HG03066 (cell line): ENCODE data around the gene ENDOG.
"Not testable (repeated sequence)": the region's sequence is repeated elsewhere in the genome, so short reads cannot be mapped to it uniquely, and the experiment has no call there.

ENCODE experiments used
- ATAC-seq: cut with Tn5 transposase; IDR thresholded peaks from one replicate; pipeline ENCODE4 v1.9.1; 2021; ENCODE audit warnings: low read depth; ENCODE audit not compliant: unreplicated experiment

ENDOG gene

GRCh38 chr9:128825923-128826700 lies 7.8 kb downstream of the ENDOG start:
- ATAC-seq: no peak

DNA sequence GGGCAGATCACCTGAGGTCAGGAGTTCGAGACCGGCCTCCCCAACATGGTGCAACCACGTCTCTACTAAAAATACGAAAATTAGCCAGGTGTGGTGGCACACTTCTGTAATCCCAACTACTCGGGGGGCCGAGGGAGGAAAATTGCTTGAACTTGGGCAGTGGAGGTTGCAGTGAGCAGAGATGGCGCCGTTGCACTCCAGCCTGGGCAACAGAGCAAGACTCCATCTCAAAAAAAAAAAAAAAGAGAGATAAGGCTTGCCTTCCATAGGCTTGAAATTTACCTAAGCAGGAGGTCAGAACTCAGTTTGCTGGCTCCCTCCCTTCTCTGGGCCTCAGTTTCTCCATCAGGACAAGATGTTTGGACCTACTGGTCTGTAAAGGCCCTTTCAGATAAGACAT lies 10.0 kb downstream of the ENDOG start:
- ATAC-seq: no peak

DNA sequence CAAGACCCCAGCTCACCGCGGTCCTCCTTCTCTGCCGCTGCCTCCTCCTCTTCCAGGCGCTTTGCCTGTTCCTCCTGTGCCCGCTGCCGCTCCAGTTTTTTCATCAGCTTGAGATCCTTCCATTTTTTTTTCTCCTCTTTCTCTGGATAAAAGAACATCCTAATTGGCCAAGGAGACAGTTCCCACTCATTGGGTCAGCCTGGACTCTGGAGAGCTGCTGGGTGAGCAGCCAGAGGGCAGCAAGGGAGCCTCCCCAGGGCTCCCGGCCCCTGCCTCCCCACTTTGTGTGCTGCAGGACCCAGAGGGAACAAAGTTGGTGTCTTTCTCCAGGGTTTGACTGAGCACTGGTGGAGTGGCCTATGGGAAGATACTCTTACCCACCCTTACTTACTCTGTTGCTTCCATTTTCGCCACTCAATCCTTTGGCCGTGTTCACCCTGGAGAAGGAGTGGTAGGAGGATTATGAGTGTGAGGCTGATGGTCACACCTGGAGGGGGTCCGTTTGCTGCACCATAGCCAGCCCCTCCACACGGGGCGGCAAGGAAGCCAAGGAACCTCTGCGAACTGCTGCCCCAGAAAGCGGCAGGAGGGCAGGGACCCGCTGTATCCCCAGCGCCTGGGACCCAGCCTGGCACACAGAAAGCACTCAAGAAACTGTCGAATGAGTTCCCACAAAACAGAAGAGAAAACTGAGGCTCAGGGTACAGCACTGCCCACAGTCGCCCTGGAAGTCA lies 10.6 kb downstream of the ENDOG start:
- no peak for ATAC-seq

- ATAC-seq: peak; percentile 97
These were observed 11.4 kb downstream of the ENDOG start, which contains the start of gene SPOUT1 for GRCh38 chr9:128829477-128830251. TSS of gene SPOUT1 (minus strand) at chr9:128829794. CDS start at chr9:128829780, 14 bp downstream.

GRCh38 chr9:128833696-128834095 lies 15.4 kb downstream of the ENDOG start:
- ATAC-seq: no peak

- no peak for ATAC-seq
These were observed 17.2 kb downstream of the ENDOG start for GRCh38 chr9:128835246-128836210.

- no peak for ATAC-seq
These were observed 18.3 kb downstream of the ENDOG start for GRCh38 chr9:128836509-128837145.

- ATAC-seq: no peak
These were observed 20.0 kb downstream of the ENDOG start for GRCh38 chr9:128838338-128838737.

GRCh38 chr9:128840524-128840923 lies 22.2 kb downstream of the ENDOG start:
- no peak for ATAC-seq

DNA sequence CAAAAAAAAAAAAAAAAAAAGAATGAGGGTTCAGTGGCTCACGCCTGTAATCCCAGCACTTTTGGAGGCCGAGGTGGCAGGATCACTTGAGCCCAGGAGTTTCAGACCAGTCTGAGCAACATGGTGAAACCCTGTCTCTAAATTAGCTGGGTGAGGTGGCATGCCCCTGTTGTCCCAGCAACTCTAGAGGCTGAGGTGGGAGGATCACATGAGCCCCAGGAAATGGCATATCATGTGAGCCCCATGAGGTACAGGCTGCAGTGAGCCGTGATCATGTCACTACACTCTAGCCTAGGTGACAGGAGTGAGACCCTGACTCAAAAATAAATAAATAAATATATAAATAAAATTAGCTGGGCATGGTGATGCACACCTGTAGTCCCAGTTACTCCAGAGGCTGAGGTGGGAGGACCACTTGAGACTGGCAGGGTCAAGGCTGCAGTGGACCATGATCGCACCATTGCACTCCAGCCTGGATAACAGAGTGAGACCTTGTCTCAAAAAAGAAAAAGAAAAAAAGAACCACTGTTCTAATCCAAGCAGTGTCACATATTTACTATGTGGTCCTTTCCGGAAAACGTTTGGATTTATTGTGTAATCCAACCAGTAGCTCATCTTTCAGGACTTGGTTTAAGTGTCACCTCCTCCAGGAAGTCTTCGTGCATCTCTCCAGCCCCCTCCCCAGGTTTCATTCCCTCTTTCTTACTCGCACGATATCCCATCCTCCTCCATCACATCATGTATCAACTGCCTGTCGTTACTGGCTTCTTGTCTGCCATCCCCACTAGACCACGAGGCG lies 23.6 kb downstream of the ENDOG start:
- ATAC-seq: no peak

DNA sequence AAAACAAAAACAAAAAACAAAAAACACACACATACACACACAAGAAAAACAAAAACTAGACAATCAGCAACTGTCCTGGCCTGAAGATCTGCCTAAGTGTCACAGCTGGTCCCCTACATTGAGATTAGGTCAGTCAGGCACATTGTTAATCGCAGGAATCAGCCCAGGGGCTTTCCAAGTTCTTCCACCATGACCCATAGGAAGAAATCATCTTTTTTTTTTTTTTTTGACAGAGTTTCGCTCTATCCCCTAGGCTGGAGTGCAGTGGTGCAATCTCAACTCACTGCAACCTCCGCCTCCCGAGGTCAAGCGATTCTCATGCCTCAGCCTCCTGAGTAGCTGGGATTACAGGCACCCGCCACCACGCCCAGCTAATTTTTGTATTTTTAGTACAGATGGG lies 24.9 kb downstream of the ENDOG start:
- not testable (repeated sequence) for ATAC-seq

GRCh38 chr9:128845186-128845931 lies 27.1 kb downstream of the ENDOG start:
- no peak for ATAC-seq

DNA sequence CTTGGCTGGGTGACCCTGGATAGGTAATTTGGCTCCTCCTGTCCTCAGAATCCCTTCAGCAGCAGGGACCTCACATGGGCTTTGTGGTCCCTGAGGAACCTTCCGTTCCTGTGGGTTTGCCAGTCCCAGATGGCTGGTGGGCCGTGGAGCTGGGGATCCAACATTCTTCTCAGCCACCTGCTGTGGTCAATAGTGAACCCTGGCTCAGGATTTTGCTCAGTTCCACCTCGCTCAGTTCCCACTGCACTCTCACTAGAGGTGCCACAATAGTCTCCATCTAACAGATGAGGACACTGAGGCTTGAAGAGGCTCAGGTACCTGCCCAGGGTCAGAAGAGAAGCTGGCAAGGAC lies 28.4 kb downstream of the ENDOG start:
- no peak for ATAC-seq

- ATAC-seq: no peak
These were observed 29.5 kb downstream of the ENDOG start for GRCh38 chr9:128847803-128848202.

GRCh38 chr9:128851024-128851423 lies 32.7 kb downstream of the ENDOG start:
- ATAC-seq: not testable (repeated sequence)

DNA sequence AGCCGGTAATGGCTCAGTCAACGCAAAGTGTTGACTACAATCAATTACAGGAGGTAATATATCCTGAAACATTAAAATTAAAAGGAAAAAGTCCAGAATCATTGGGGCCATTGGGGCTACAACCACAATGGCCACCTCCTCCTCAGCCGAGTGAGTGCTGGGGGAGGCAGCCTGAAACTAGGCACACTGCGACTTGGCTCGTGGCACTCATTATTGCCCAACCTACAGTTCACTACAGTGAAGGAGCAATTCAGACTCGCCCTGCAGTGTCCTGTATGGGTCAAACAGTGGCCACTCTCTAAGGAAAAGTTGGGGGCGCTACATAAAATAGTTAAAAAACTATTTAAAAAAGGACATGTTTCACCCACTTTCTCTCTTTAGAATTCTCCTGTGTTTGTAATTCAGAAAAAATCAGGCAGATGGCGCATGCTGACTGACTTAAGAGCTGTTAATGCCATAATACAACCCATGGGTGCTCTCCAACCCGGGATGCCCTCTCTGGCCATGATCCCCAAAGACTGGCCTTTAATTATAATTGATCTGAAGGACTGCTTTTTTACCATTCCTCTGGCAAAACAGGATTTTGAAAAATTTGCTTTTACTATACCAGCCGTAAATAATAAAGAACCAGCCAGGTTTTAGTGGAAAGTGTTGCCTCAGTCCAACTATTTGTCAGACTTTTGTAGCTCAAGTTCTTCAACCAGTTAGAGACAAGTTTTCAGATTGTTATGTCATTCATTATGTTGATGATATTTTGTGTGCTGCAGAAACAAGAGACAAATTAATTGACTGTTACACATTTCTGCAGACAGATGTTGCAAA lies 33.7 kb downstream of the ENDOG start:
- ATAC-seq: not testable (repeated sequence)

DNA sequence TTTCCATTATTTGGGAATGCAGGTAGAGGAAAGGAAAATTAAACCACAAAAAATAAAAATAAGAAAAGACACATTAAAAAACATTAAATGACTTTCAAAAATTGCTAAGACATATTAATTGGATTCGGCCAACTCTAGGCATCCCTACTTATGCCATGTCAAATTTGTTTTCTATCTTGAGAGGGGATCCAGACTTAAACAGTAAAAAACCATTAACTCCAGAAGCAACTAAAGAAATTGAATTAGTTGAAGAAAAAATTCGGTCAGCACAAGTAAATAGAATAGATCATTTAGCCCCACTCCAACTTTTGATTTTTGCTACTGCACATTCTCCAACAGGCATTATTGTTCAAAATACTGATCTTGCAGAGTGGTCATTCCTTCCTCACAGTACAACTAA lies 34.3 kb downstream of the ENDOG start:
- ATAC-seq: not testable (repeated sequence)
